Mucosa of gallbladder (tissue), 1 donor: ENCODE measurements around the gene ZNHIT2. TPM values are rescaled to one million over a fixed set of nuclear protein-coding genes. Genes with fewer than 3 reads are reported as not detected.

Experiments
- DNase-seq: peaks from one replicate; pipeline ENCODE4 v3.0.0-alpha.2; 2020; ENCODE audit warnings: low spot score
- total RNA-seq: library from RNA; stranded (reverse); gene quantifications from one replicate; pipeline ENCODE4 v1.2.1, GENCODE V29; 2021
- donor health status: DM: no; HTN: no; CAD: no.

The ZNHIT2 gene
- total RNA-seq, 1 donor from 2014 or later = 15.1 TPM

GRCh38 chr11:65071907-65072630 is 45.4 kb downstream of the ZNHIT2 start:
- DNase-seq = no peak

- no peak for DNase-seq
Observed at GRCh38 chr11:65069217-65069616, 48.3 kb downstream of the ZNHIT2 start.

DNA sequence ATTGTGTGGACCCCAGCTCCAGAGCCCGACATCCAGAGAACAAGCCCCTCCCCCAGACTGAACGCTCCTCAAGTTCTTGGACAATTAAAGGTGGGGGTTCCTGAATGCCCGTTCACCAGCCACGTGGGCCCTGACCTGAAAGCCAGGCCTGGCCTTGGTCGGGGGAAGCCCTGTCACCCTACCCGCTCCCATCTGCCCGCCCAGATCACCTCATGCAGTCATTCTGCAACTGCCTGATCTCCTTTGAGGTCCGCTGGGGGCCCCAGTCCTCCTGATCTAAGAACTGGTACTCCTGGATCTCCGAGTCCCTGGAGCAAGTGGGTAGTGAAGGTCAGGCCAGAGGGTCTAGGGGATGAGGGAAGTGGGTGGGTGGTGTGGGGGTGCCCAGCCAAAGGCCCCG is 50.1 kb downstream of the ZNHIT2 start:
- no peak for DNase-seq

DNA sequence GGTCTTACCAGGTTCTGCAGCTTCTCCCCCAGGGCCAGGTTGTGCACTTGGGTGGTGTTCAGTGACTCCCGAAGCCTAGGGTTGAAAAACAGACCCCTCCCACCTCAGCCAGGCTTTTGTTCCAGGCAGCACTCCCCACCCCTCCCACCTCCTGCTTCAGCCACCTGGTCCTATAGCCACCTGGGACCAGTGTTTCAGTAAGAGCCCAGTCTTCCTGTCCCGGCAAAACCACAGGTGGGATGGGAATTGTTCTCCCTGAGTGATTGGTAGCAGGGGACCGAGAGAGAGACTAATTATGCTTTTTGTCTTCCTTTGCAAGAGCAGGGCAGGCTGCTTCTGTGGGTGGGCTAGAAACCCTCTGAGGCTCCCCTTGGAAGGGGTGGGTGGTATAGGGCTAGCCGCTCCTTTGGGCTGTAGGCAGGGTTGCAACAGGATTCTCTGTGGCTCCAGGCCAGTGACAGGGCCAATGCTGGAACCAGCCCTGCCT is 50.7 kb downstream of the ZNHIT2 start:
- no peak for DNase-seq

Other genes with a start within 250 kb of the ZNHIT2 start
- 85.6 TPM for gene EHD1, start 239.1 kb downstream of the ZNHIT2 start, total RNA-seq
- 39.3 TPM for gene ATG2A, start 200.5 kb downstream of the ZNHIT2 start, total RNA-seq
- 44.1 TPM for gene PPP2R5B, start 193.0 kb downstream of the ZNHIT2 start, total RNA-seq
- gene GPHA2, start 181.8 kb downstream of the ZNHIT2 start, total RNA-seq = 1.3 TPM
- gene MAJIN, start 145.6 kb downstream of the ZNHIT2 start, total RNA-seq = not detected
- 5.5 TPM for gene BATF2, start 120.7 kb downstream of the ZNHIT2 start, total RNA-seq
- gene ARL2, start 103.5 kb downstream of the ZNHIT2 start, total RNA-seq = 103 TPM
- gene SNX15, start 90.3 kb downstream of the ZNHIT2 start, total RNA-seq = 39.4 TPM
- 9.9 TPM for gene SAC3D1, start 76.5 kb downstream of the ZNHIT2 start, total RNA-seq
- 10.4 TPM for gene NAALADL1, start 59.1 kb downstream of the ZNHIT2 start, total RNA-seq
- 2.1 TPM for gene CDCA5, start 33.7 kb downstream of the ZNHIT2 start, total RNA-seq
- 44.4 TPM for gene ZFPL1, start 33.5 kb downstream of the ZNHIT2 start, total RNA-seq
- 116 TPM for gene VPS51, start 21.5 kb downstream of the ZNHIT2 start, total RNA-seq
- 184 TPM for gene TM7SF2, start 5.8 kb downstream of the ZNHIT2 start, total RNA-seq
- 835 TPM for gene FAU, start 4.4 kb upstream of the ZNHIT2 start, total RNA-seq
- 46.5 TPM for gene MRPL49, start 4.6 kb upstream of the ZNHIT2 start, total RNA-seq
- 84.4 TPM for gene SYVN1, start 16.8 kb upstream of the ZNHIT2 start, total RNA-seq
- gene SPDYC, start 52.5 kb upstream of the ZNHIT2 start, total RNA-seq = not detected
- gene CAPN1, start 64.2 kb upstream of the ZNHIT2 start, total RNA-seq = 287 TPM
- 8.7 TPM for gene POLA2, start 144.3 kb upstream of the ZNHIT2 start, total RNA-seq
- gene CDC42EP2, start 197.2 kb upstream of the ZNHIT2 start, total RNA-seq = 21.5 TPM
- 62.6 TPM for gene DPF2, start 216.2 kb upstream of the ZNHIT2 start, total RNA-seq
- gene TIGD3, start 237.1 kb upstream of the ZNHIT2 start, total RNA-seq = 0.29 TPM